HL-60 (cell line): Measurements from ENCODE around the gene SLC1A6.
"Not testable (repeated sequence)": the region's sequence is repeated elsewhere in the genome, so short reads cannot be mapped to it uniquely, and the experiment has no call there.

Source experiments
- DNase-seq, 2 experiments: peaks; one replicate each; pipeline ENCODE4 v3.0.0-alpha.2; 2010 to 2020; ENCODE audit warnings: low read depth in 1 of 2, low spot score in 1 of 2
- H3K27ac ChIP-seq: fragments of 250-450 bp; sonication (Bioruptor Pico); replicated peaks from 2 replicates; pipeline ENCODE4 v1.5.1; 2020; ENCODE audit warnings: mild to moderate bottlenecking, moderate library complexity
- H3K27me3 ChIP-seq: fragments of 250-450 bp; sonication (Bioruptor Pico); 2 replicates; pipeline ENCODE4 v1.5.1; 2021; ENCODE audit warnings: mild to moderate bottlenecking, moderate library complexity; ENCODE audit not compliant: insufficient read depth, poor library complexity, severe bottlenecking
- H3K4me3 ChIP-seq: replicated peaks from 2 replicates; pipeline ENCODE4 v1.5.1; 2011; ENCODE audit warnings: mild to moderate bottlenecking, control low read depth, low read length; ENCODE audit not compliant: insufficient read depth
- CTCF ChIP-seq: IDR thresholded peaks from one replicate; pipeline ENCODE4 v1.5.1; 2011; ENCODE audit warnings: low read length, control low read depth, inconsistent platforms; ENCODE audit not compliant: insufficient read depth
- GABPA ChIP-seq: IDR thresholded peaks from 2 replicates; pipeline ENCODE4 v1.6.1; 2012; ENCODE audit warnings: low read depth
- POLR2AphosphoS5 ChIP-seq: IDR thresholded peaks from 2 replicates; pipeline ENCODE4 v1.6.1; 2012; ENCODE audit warnings: low read depth
- SPI1 ChIP-seq: IDR thresholded peaks from 2 replicates; pipeline ENCODE4 v1.6.1; 2012; ENCODE audit warnings: low read depth, mild to moderate bottlenecking, borderline replicate concordance
- TF ChIP-seq, protein P1 (sequence below): IDR thresholded peaks from 2 replicates; pipeline ENCODE4 v1.6.1; 2012; ENCODE audit warnings: low read depth; ENCODE audit not compliant: insufficient replicate concordance

Gene SLC1A6

GRCh38 chr19:14952767-14953166 lies 26.9 kb downstream of the SLC1A6 start:
- DNase-seq = no peak
- Histone ChIP-seq H3K27me3 (no peaks in the 10 kb centered on the region), H3K4me3 (no peak overlapping the region), H3K27ac (no peak overlapping the region)
- TF ChIP-seq GABPA = no peak
- TF ChIP-seq, protein P1, sequence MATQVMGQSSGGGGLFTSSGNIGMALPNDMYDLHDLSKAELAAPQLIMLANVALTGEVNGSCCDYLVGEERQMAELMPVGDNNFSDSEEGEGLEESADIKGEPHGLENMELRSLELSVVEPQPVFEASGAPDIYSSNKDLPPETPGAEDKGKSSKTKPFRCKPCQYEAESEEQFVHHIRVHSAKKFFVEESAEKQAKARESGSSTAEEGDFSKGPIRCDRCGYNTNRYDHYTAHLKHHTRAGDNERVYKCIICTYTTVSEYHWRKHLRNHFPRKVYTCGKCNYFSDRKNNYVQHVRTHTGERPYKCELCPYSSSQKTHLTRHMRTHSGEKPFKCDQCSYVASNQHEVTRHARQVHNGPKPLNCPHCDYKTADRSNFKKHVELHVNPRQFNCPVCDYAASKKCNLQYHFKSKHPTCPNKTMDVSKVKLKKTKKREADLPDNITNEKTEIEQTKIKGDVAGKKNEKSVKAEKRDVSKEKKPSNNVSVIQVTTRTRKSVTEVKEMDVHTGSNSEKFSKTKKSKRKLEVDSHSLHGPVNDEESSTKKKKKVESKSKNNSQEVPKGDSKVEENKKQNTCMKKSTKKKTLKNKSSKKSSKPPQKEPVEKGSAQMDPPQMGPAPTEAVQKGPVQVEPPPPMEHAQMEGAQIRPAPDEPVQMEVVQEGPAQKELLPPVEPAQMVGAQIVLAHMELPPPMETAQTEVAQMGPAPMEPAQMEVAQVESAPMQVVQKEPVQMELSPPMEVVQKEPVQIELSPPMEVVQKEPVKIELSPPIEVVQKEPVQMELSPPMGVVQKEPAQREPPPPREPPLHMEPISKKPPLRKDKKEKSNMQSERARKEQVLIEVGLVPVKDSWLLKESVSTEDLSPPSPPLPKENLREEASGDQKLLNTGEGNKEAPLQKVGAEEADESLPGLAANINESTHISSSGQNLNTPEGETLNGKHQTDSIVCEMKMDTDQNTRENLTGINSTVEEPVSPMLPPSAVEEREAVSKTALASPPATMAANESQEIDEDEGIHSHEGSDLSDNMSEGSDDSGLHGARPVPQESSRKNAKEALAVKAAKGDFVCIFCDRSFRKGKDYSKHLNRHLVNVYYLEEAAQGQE = no peak

DNA sequence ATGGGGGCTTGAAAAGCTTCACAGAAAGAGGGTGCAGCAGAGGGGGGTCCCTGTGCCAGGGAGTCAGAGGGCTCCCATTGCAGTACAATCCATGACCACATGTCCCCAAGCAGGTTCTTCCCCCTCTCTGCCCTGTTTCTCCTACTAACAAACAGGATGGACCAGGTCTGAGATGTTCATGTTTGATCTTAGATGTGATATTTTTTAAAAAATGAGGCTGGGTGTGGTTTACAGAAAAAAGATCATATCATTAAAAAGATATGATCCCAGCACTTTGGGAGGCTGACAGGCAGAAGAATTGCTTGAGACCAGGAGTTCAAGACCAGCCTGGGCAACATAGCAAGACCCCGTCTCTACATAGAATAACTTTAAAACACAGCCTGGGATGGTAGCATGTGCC lies 29.2 kb downstream of the SLC1A6 start:
- no peak overlapping the region for H3K27ac ChIP-seq
- no peak for DNase-seq
- TF ChIP-seq, protein P1 = no peak
- TF ChIP-seq SPI1 = no peak
- no peak for TF ChIP-seq POLR2AphosphoS5
- no peak for TF ChIP-seq GABPA
- no peak for TF ChIP-seq CTCF
- H3K27me3 ChIP-seq = no peaks in the 10 kb centered on the region
- H3K4me3 ChIP-seq = no peak overlapping the region

- Histone ChIP-seq H3K4me3 (no peak overlapping the region), H3K27me3 (no peaks in the 10 kb centered on the region), H3K27ac (no peak overlapping the region)
- no peak for DNase-seq
- TF ChIP-seq CTCF (no peak), GABPA (no peak), POLR2AphosphoS5 (no peak), SPI1 (no peak)
- TF ChIP-seq, protein P1 = no peak
Observed at GRCh38 chr19:14949876-14950275, 29.8 kb downstream of the SLC1A6 start.

- DNase-seq, H3K27me3 ChIP-seq, H3K27ac ChIP-seq, H3K4me3 ChIP-seq: not testable (repeated sequence)
Observed at GRCh38 chr19:14949413-14949812, 30.3 kb downstream of the SLC1A6 start.
